ENCODE measurements around the gene ARHGAP24.

DNA sequence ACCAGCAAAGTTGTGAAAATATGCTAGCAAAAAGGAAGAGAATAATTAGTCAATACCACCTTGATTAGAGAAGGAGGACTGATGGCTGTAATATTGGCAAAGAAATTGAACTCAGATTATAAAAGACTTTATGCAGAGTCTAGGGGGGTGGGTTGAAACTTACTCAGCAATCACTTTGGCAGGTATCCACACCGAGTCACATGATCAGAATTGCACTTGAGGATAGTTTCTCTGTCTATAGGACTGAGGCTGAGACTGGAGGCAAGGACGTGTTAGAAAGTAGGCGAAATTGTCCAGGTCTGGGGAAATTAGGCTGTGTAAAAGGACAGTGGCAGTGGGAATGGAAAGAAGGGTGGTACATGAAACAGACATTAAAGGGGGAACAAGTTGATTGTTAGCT, 284.4 kb downstream of the ARHGAP24 start:
- TF ChIP-seq EZH2 (IDR thresholded peaks at IDR 0.05; ENCODE audit: low read length, missing control alignments) (no peak), CTCF (conservative IDR thresholded peaks at IDR 0.05 in 1 of 2, IDR thresholded peaks at IDR 0.05 in 1 of 2; ENCODE audit: low read depth in 1 of 2, low read length in 2 of 2) (no peak)
